Rectal smooth muscle tissue (tissue), 1 donor: ENCODE measurements around the gene AFG1L.
"Not testable (repeated sequence)": the region's sequence is repeated elsewhere in the genome, so short reads cannot be mapped to it uniquely, and the experiment has no call there.

Source experiments
- H3K27ac ChIP-seq: one replicate; pipeline ENCODE4 v1.7.0; 2013; ENCODE audit warnings: low read depth, low read length, inconsistent platforms
- H3K27me3 ChIP-seq: one replicate; pipeline ENCODE4 v1.7.0; 2013; ENCODE audit warnings: low read length; ENCODE audit not compliant: control insufficient read depth, insufficient read depth
- H3K36me3 ChIP-seq: one replicate; pipeline ENCODE4 v1.7.0; 2013; ENCODE audit warnings: low read length; ENCODE audit not compliant: control insufficient read depth, insufficient read depth
- H3K4me1 ChIP-seq: one replicate; pipeline ENCODE4 v1.7.0; 2013; ENCODE audit warnings: low read length; ENCODE audit not compliant: control insufficient read depth, insufficient read depth
- H3K4me3 ChIP-seq: one replicate; pipeline ENCODE4 v1.7.0; 2013; ENCODE audit warnings: low read length
- H3K9ac ChIP-seq: one replicate; pipeline ENCODE4 v1.7.0; 2013; ENCODE audit warnings: low read length

AFG1L gene

GRCh38 chr6:108362455-108362854, 67.6 kb downstream of the AFG1L start:
- no peak overlapping the region for H3K4me3 ChIP-seq

GRCh38 chr6:108363113-108363512, 68.3 kb downstream of the AFG1L start:
- Histone ChIP-seq H3K27ac (no peak overlapping the region), H3K36me3 (no peaks in the 10 kb centered on the region), H3K9ac (no peak overlapping the region), H3K4me1 (no peaks in the 10 kb centered on the region), H3K4me3 (no peak overlapping the region), H3K27me3 (no peaks in the 10 kb centered on the region)

More at GRCh38 chr6:108362455-108362854, 67.6 kb downstream of the AFG1L start:
- Histone ChIP-seq H3K4me1 (no peaks in the 10 kb centered on the region), H3K36me3 (no peaks in the 10 kb centered on the region), H3K27ac (no peak overlapping the region), H3K9ac (no peak overlapping the region), H3K27me3 (no peaks in the 10 kb centered on the region)

- no peaks in the 10 kb centered on the region for H3K27me3 ChIP-seq
- no peak overlapping the region for H3K9ac ChIP-seq
Measured at GRCh38 chr6:108363889-108364313, 69.0 kb downstream of the AFG1L start.

GRCh38 chr6:108364470-108364869, 69.6 kb downstream of the AFG1L start:
- no peak overlapping the region for H3K9ac ChIP-seq
- H3K4me3 ChIP-seq = no peak overlapping the region
- H3K4me1 ChIP-seq = no peaks in the 10 kb centered on the region
- H3K27me3 ChIP-seq = no peaks in the 10 kb centered on the region
- H3K36me3 ChIP-seq = no peaks in the 10 kb centered on the region
- H3K27ac ChIP-seq = no peak overlapping the region

More at GRCh38 chr6:108363889-108364313, 69.0 kb downstream of the AFG1L start:
- Histone ChIP-seq H3K4me3 (no peak overlapping the region), H3K36me3 (no peaks in the 10 kb centered on the region), H3K4me1 (no peaks in the 10 kb centered on the region), H3K27ac (no peak overlapping the region)

- H3K4me1 ChIP-seq = no peaks in the 10 kb centered on the region
- H3K4me3 ChIP-seq = no peak overlapping the region
- no peak overlapping the region for H3K9ac ChIP-seq
- H3K27ac ChIP-seq = no peak overlapping the region
- H3K27me3 ChIP-seq = no peaks in the 10 kb centered on the region
- no peaks in the 10 kb centered on the region for H3K36me3 ChIP-seq
Measured at GRCh38 chr6:108365478-108365877, 70.6 kb downstream of the AFG1L start.

GRCh38 chr6:108366236-108366635, 71.4 kb downstream of the AFG1L start:
- H3K27ac ChIP-seq = no peak overlapping the region
- H3K9ac ChIP-seq = no peak overlapping the region
- no peaks in the 10 kb centered on the region for H3K36me3 ChIP-seq
- no peaks in the 10 kb centered on the region for H3K27me3 ChIP-seq
- no peak overlapping the region for H3K4me3 ChIP-seq
- no peaks in the 10 kb centered on the region for H3K4me1 ChIP-seq

- no peak overlapping the region for H3K9ac ChIP-seq
- no peak overlapping the region for H3K4me3 ChIP-seq
- no peaks in the 10 kb centered on the region for H3K27me3 ChIP-seq
- H3K36me3 ChIP-seq = no peaks in the 10 kb centered on the region
- H3K4me1 ChIP-seq = no peaks in the 10 kb centered on the region
- no peak overlapping the region for H3K27ac ChIP-seq
Measured at GRCh38 chr6:108368431-108369030, 73.7 kb downstream of the AFG1L start.

GRCh38 chr6:108380876-108381275, 86.0 kb downstream of the AFG1L start:
- H3K4me1 ChIP-seq = no peaks in the 10 kb centered on the region
- no peak overlapping the region for H3K27ac ChIP-seq
- no peak overlapping the region for H3K4me3 ChIP-seq
- no peaks in the 10 kb centered on the region for H3K36me3 ChIP-seq
- H3K9ac ChIP-seq = no peak overlapping the region
- no peaks in the 10 kb centered on the region for H3K27me3 ChIP-seq

GRCh38 chr6:108383981-108384380, 89.1 kb downstream of the AFG1L start:
- H3K27ac ChIP-seq = no peak overlapping the region
- H3K27me3 ChIP-seq = no peaks in the 10 kb centered on the region

GRCh38 chr6:108389190-108389589, 94.3 kb downstream of the AFG1L start:
- not testable (repeated sequence) for H3K4me1 ChIP-seq, H3K4me3 ChIP-seq, H3K9ac ChIP-seq, H3K27me3 ChIP-seq, H3K36me3 ChIP-seq, H3K27ac ChIP-seq

More at GRCh38 chr6:108383981-108384380, 89.1 kb downstream of the AFG1L start:
- H3K4me1 ChIP-seq = no peaks in the 10 kb centered on the region
- no peak overlapping the region for H3K4me3 ChIP-seq
- no peaks in the 10 kb centered on the region for H3K36me3 ChIP-seq
- H3K9ac ChIP-seq = no peak overlapping the region

- H3K36me3 ChIP-seq = no peaks in the 10 kb centered on the region
- no peaks in the 10 kb centered on the region for H3K4me1 ChIP-seq
- no peaks in the 10 kb centered on the region for H3K27me3 ChIP-seq
- no peak overlapping the region for H3K27ac ChIP-seq
- H3K9ac ChIP-seq = no peak overlapping the region
- no peak overlapping the region for H3K4me3 ChIP-seq
Measured at GRCh38 chr6:108395297-108395696, 100.4 kb downstream of the AFG1L start.

- Histone ChIP-seq H3K9ac (no peak overlapping the region), H3K27me3 (no peaks in the 10 kb centered on the region), H3K4me1 (no peaks in the 10 kb centered on the region), H3K27ac (no peak overlapping the region), H3K4me3 (no peak overlapping the region), H3K36me3 (no peaks in the 10 kb centered on the region)
Measured at GRCh38 chr6:108403236-108403635, 108.4 kb downstream of the AFG1L start.

GRCh38 chr6:108406943-108407342, 112.1 kb downstream of the AFG1L start:
- Histone ChIP-seq H3K27me3 (no peaks in the 10 kb centered on the region), H3K9ac (no peak overlapping the region), H3K36me3 (no peaks in the 10 kb centered on the region), H3K4me1 (no peaks in the 10 kb centered on the region), H3K4me3 (no peak overlapping the region), H3K27ac (no peak overlapping the region)
